GM21381 (cell line): ENCODE results near the gene MAPKAP1.

Experiments
- ATAC-seq: cut with Tn5 transposase; IDR thresholded peaks from one replicate; pipeline ENCODE4 v1.9.1; 2021; ENCODE audit warnings: mild to moderate bottlenecking, moderate library complexity; ENCODE audit not compliant: unreplicated experiment

MAPKAP1 gene

GRCh38 chr9:125399666-125400065 is 307.3 kb downstream of the MAPKAP1 start:
- ATAC-seq: no peak

DNA sequence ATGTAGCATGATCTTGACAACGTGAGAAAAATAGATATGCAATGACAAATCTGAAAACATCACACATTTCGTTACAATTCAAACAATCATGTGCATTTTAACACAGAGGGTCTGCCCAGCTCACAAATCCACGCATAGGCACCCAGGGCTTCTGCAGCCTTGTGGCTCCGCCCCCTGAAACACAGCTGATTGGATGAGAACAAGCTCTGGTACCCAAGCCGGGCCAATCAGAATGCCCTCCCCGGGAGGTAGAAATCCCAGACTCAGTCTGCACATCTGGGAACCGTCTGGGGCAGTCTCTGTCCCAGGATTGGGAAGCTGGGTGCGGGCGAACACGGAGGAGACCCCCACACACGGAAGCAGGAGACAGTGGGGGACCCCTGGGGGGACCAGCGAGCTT is 307.8 kb downstream of the MAPKAP1 start:
- ATAC-seq: no peak

DNA sequence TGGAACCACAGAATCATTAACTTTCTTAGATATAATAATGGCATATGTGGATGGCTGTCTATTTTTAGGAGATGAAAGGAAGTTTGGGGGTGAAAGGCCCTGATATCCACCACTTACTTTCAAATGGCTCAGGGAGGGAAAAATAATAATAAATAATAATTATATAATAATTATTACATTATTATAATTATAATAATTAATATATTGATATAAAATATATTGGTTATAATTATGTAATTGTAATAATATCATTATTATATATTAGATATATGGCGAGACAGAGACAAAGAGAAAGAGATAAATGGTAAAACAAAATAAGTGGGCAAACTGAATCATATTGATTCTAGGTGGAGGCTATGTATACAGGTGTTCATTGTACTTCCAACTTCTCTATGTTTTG is 308.8 kb downstream of the MAPKAP1 start:
- ATAC-seq: no peak

GRCh38 chr9:125397736-125398135 is 309.3 kb downstream of the MAPKAP1 start:
- ATAC-seq: no peak

GRCh38 chr9:125396799-125397198 is 310.2 kb downstream of the MAPKAP1 start:
- no peak for ATAC-seq

DNA sequence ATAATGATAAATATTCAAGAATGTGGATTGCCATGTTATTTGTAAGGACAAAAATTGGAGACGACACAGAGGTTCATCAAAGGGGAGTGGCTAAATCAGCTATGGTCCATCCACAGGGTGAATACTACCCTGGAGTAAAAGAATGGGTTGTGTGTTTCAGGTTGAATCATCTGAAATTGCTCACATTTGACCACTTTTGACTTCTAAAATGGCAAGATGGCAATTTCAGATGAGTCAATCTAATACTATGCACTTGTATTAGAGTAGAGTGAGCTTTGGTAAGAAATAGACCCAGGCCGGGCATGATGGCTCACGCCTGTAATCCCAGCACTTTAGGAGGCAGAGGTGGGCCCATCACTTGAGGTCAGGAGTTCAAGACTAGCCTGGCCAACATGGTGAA is 313.6 kb downstream of the MAPKAP1 start:
- no peak for ATAC-seq

DNA sequence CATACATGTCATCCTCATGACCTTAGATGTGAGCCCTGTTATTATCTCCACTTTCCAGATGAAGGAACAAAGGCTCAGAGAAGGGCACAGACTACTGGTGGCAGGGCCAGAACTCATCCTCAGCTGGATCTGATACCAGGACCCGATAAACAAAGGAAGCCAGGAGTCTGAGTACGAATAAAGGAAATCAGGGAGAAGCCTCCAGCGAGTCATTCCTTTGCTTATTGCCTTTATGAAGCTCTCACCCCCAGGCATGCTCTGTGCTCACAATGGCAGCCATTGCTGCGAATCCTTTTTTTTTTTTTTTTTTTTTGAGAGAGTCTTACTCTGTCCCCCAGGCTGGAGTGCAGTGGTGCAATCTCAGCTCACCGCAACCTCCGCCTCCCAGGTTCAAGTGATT is 315.3 kb downstream of the MAPKAP1 start:
- ATAC-seq: no peak

DNA sequence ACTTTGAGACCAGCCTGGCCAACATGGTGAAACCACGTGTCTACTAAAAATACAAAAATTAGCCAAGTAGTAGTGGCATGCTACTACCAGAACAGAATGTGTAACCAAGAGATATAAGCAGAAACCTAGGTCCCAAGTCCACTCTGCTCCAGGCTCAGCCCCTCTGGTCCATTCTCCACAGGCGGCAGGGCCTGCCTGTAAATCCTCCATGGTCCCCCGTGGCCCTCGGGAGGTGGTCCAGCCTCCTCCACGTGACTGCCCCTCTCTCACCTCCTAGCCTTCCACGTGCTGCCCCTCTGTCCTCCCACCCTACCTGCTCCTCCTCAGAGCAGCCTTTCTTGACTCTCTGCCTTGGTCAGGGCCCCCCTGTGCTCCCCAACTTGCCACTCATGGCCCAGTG is 318.0 kb downstream of the MAPKAP1 start:
- no peak for ATAC-seq

- no peak for ATAC-seq
Measured at GRCh38 chr9:125387861-125388524, 319.0 kb downstream of the MAPKAP1 start.
